Effector CD8-positive, alpha-beta T cell (primary cell): ENCODE results near the gene NTNG1.

ENCODE experiments used
- DNase-seq: peaks from one replicate; lab custom pipeline; 2025; lab: John Stamatoyannopoulos, UW

The NTNG1 gene

DNA sequence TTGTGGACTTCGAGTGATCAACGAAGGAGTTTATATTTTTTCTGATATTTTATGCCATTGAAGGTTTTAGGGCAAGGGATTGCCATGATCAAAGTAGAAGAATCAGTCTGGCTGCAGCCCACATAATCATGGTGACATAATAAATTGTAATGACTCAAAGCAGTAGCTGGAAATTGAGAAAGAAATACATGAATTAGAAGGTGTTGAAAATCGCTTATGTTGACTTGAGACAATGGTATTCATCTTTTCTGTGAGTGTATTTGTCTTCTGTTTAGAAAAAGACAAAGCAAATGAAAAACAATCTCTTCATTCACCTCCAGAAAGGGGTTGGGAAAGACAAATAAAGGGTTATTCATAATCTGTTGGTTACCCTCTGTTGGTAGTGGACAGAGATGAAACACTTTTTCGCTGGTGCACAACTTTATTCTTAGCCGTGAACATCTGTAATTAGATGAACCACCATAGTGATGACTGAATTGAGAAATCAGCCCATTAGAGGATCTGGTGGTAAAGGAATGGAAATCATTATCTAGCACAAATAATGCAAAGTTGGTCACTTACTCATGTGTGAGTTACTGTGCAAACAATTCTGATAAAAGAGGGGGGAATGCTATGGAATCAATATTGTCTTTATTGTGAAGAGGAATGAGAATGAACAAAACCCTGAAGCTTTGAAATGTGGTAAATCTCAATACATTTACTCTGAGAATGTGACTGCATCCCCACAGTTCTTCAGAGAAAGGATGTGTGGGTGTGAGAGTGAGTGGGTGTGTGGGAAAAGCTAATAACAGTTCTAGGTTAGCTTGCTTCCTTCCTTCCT, 121.8 kb downstream of the NTNG1 start:
- DNase-seq: no peak

DNA sequence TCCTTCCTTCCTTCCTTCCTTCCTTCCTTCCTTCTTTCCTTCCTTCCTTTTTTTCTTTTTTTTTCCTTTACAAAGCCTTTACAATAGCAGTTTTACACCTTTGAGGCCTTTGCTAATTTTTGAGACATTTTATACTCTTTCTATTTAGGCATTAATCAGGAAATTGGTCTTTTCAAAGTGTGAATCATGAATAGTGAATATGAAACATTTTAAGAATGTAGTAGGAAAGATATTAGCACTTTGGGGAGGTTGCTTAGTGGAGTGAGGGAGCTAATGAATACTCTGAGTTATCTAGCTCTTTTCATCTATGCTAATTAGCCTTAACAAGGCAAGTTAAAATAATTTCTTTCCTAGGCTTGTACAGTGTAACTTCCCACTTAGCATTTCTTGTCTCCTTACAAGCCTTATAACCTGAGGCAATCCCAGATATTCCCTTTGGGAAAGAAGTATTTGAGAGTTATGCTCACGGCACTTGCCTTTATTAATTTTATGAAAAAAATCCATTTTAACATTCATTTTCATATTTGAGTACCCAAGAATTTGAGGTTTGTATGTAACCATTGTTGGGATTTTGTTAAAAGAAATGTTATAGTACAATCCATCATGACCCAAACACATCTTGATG, 122.6 kb downstream of the NTNG1 start:
- DNase-seq: no peak

DNA sequence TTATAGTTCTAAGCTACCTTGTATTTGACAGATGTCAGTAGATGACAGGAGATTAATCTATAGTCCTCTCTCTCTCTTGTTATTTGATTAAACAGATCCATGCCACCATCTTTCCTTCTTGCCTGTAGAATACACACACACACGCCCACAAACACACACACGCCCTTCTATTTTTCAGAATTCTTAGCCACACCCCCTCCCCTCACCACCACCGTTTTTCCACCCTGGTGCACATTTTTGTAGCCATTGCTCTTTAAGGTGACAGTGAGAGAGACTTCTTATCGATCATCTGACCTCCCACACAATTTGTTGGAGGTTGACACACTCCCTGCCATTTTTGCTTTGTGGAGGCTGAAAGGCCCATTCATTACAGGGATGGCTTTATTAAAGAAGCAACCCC, 123.2 kb downstream of the NTNG1 start:
- DNase-seq: no peak

DNA sequence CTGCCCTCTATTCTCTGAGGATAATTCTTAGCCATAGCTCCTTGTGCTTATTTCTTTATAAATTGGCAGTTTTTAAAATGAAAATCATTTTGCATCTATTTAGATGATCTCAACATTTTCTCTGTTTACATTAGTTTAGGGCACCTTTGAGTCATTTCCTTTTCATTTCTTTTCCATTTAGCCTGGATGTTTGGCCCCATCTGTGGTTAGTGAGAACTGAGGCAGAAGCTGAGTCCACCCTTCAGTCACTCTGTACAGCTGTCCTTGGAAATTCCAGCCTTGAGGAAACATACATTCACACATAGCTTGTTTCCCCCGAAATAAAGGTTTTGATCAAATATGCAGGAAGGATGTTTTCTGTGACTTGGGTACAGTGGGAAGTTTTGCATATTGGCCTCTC, 123.7 kb downstream of the NTNG1 start:
- DNase-seq: no peak

DNA sequence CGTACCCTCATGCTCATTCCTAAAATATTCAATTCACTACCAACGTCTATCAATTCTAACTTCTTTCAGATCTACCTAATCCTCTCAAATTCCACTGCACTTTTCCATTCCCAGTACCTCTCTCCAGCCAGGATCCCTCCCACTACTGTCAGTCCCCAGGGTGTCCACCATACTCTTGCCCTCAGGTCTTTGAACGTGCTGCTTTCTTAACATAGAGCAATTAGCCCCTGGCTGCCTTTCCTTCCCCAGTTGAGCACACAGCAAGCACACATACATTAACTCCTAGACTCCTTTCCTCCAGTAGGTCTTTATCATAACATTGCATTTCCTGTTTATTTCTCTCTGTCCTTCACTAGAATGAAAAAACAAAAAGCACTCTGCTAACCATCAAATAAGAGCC, 126.7 kb downstream of the NTNG1 start:
- DNase-seq: no peak

DNA sequence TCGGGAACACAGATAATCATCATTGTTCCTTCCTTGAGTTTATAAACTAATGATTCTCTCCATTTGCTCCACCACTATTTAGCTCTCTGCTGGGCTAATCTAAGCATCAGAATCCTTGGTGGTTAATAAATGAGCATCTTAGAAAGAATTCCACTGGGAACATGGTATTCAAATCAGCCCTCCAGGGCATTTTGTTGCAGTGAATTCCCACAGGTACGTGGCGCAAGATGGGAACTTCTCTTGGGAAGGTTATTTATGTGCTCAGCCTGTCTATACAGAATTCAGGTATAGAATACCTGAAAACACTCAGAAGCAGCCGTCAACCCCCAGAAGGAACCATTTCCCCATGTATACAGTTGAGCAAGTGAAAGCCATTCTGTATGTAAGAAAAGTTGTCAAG, 131.5 kb downstream of the NTNG1 start:
- no peak for DNase-seq

DNA sequence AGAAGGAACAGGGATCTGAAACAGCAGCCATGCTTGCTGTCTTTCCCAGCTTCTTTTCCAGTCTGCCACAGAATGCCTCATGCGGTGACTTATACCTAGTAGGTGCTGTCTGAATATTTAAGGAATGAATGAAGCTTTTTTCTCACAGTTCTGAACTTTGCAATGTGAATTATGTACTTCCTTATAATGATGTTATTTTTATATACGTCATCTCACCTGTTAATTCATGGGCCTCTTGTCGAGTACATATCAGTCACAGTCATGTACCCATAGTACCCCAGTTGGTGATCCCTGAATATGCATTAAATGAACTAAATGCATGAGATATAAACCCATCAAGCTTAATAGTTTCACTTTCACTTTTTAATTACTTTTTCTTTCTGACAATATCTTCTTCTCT, 132.7 kb downstream of the NTNG1 start:
- no peak for DNase-seq

DNA sequence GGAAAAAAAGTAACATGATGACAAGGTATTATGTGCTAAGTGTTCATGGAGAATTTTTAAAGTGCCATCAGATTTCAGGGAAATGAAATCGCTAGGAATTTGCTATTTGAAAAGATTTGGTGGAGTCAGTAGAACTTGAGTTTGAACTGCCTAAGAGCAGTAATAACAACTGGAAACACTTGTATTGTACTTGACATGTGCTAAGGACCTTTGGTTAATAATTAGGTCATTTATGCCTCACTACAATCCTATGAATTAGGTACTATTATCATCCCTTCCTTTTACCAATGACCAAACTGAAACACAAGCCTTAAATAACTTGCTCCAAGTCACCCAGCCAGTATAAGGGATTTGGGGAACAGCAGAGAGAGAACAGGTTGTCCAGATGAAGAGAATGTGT, 133.4 kb downstream of the NTNG1 start:
- DNase-seq: no peak

DNA sequence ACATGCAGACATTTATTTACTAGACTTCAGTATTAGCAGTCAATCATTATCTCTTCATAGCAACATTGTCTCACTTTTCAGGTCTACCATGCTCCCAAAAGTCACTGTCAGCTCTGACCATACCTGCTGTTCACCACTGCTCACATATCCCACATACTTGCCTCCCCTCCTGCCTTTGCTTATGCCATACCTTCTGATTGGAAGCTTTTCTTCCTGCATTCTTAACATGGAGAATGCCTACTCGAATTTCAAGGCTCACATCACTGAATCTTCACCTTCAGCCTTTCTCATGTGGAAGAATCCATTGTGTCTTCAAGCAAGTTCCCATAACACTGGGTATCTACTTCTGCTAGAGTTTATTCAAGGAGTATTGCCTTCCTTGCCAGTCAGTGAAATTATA, 135.4 kb downstream of the NTNG1 start:
- no peak for DNase-seq

DNA sequence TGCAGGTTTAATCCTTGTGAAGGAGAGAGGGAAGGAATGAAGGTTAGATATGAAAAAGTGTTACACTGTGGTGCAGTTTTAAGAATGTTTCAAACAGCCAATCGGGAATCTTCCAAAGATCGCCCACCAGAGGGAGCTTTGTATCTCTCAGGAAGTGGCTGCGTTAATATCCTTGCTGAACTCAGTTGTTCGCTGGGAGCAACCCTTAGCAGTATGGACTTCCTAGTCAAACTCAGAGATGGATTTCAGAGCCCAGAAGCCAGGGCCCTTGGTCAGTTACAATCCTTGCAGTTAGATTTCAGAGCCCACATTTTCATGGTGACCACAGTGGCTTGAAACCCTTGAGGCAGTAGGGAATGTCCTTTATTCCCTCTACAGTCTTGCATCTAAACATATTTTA, 136.2 kb downstream of the NTNG1 start:
- no peak for DNase-seq

DNA sequence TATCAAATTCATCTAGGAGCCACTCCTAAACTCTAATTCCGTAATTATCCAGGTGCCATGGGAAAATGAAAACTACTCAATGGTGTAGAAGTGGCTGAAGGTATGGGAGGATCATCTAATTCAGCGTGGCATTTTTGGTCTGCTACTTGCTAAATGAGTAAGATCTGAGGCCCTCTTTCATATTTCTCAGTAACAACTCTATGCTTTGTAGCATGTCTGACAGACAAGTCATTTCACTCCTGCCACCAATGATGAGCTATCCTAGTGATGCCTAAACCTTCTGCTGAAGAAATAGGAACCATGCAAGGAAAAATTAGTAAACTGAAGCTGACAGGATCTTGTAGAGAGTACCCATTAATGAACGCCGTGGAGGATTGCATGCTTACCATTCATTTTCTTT, 145.3 kb downstream of the NTNG1 start:
- no peak for DNase-seq

DNA sequence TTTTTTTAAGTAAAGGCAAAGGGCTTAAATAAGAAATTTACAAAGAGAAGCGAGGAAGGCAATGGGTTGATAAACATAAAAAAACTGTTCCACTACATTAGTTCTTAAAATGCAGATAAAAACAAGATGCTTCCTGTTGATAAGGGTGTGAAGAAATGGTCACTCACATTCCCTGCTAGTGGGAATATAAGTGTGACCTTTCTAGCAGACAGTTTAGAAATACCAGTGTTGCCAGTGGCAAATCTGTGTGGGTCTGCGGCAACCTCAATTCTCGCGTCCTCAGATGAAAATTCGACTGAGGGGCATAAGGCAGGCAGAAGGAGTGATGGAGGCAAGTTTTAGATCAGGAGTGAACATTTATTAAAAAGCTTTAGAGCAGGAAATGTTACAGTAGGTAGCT, 151.1 kb downstream of the NTNG1 start:
- no peak for DNase-seq

DNA sequence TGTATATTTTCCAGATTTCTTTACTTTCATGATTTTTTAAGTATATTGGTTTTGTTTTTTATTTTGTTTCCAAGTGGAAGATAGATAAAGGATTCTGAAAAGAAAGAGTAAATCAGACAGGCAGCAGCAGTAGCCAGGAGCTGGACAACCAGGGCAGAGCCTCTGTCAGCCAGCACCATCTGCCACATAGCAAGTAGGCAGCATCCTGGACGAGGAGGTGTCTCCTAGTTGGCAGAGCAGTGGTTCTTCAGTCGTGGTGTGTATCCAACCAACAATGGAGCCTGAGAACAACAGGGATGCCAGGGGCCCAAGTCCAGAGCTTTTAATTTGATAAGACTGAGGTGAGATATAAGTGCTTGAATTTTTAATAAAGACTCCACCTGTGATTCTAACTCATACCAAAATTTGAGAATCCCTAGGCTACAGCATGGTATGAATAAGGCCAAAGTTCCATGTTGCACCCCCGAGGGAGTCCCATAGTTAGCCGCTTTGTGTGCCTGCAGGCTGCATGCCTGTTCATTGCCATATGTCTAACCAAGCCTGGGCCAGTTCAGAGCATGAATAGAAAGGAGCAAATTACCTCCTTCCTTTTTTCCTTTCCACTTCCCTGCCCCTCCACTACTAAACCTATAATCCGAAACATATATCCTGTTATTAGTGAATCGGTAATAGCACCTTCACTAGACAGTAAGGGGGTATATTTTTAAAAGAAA, 153.2 kb downstream of the NTNG1 start:
- DNase-seq: no peak

DNA sequence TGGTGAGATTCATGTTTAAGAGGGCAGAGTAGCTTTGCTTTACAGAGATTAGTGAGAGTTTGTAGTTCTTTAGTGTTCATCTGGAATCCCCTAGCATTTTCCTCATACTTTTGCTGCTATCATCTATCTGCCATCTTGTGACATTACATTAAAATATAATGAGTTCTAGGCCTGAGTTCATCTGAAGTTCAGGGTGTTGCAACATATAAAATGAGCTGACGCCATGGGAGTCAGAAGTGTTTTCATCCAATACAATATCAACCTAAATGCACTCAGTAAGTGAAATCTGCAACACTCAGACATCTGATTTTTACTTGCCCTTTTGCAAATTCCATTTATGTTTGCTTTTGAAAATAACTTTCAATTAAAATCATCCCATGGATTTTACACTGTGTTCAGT, 153.8 kb downstream of the NTNG1 start:
- DNase-seq: no peak

DNA sequence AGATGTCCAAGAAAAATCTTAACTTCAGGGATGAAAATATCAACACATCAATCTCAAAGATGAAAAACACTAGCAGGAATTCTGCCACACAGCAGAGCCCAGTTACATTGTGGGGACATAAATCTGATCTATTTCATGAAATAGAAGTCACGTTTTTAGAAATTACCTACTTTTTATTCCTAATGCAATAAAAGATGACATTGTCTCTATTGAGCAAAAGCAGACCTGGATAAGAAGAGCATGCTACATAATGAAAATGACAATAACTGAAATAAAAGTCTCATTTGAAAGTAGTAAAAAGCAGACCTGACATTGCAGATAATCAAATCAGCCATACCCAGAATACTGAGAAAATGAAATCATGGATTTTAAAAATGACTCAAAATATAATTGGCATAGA, 156.8 kb downstream of the NTNG1 start:
- DNase-seq: no peak

DNA sequence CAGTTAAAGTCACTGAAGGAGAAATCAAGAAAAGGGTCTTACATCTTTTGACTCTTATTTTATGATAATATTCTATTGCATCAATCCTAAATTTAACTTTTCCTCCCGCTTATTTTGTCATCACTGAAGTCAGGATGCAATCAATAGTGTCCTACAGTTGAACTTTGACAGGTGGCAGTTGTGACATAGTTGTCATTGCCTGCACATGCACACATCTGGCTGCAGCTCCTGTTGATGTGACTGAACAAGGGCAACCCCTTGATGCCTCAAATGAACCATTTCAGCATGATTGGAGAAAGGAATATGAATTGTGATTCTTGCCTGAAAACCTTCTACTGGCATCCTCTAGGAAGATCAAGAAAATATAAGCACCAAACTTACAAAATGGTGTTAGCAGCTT, 157.7 kb downstream of the NTNG1 start:
- DNase-seq: no peak

DNA sequence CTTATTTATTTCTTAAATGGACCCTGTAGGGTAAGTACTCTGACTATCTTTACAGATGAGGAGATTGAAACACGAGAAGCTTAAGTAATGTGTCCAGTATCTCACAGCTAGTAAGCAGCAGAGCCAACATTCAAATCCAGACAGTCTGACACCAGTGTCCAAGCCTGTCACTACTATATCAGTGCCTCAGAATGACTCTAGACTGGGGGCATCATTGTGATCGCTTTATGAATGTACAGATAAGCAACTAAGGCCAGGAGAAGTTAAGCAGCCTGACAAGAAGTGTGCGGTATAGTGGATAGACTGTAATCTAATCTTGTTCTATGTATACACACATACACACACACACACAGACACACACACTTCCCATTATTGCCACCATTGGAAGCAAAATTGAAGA, 158.7 kb downstream of the NTNG1 start:
- DNase-seq: no peak

DNA sequence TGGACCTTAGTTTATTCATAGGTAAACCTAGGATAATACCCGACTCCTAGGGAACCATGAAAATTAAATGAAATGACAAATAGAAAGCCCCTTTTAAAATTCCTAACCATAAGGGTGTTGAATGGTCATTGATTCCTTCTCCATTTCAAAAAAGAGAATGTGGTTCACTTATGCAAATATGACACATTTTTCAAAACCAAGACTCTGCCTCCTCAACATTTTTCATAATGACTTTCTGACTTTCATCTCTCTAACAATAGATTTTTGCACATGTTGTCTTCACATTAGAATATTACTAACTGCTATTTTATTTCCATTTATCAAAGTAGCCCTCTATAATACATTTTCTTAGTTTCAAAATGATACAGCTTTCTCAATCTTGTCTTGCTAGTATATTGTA, 169.1 kb downstream of the NTNG1 start:
- DNase-seq: no peak

DNA sequence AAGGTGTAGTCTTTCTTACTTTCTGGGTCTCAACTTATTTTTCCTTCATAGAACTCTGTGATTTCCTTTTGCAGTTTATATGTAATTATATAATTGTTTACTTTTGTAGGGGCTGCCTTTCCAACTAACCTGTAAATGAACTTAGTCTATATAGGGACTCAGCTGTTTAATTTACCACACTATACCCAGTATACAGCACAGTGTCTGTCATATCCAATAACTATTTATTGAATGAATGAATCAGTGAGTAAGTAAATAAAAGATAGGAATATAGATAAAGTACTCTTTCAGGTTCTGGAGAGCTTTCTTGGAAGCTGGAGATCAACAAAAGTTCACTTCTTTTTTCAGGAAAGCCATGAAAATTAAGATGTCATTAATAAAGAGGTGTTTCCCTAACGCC, 174.8 kb downstream of the NTNG1 start:
- no peak for DNase-seq

DNA sequence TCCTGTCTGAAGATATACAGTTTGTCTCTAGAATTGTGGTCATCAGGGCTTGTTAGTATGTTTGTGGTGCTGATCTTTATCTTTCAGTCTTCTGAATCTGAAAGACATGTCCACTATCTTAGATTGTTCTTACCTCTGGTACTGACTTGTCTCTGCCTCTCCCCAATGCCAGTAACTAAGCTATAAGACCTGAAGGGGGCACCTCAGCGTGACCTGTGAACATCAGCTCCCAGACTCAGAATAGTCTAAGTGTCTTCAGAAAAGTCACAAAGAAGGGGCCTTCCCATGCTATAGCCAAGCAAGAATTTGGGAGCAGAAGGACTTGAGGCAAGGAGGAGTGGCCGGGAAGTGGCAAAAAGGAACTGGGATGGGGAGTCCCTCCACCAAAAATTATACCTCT, 178.1 kb downstream of the NTNG1 start:
- no peak for DNase-seq

DNA sequence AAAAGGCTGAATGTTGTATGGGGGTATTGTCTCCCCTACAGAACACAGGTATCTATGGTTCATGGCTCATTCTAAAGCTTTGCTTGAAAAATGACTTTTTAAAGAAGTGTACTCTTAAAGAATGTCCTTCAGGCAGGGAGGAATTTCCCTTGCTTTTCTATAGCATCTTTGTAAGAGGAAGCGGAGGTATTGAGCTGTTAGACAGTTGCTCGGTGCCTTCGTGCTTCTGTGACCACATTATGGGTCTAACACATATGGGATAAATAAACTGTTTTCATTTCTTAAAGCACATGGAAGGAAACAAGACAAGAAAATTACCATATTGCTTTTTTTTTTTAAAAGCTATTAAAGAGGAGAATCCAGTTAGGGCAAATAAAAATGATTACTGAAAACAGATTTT, 182.9 kb downstream of the NTNG1 start:
- no peak for DNase-seq

DNA sequence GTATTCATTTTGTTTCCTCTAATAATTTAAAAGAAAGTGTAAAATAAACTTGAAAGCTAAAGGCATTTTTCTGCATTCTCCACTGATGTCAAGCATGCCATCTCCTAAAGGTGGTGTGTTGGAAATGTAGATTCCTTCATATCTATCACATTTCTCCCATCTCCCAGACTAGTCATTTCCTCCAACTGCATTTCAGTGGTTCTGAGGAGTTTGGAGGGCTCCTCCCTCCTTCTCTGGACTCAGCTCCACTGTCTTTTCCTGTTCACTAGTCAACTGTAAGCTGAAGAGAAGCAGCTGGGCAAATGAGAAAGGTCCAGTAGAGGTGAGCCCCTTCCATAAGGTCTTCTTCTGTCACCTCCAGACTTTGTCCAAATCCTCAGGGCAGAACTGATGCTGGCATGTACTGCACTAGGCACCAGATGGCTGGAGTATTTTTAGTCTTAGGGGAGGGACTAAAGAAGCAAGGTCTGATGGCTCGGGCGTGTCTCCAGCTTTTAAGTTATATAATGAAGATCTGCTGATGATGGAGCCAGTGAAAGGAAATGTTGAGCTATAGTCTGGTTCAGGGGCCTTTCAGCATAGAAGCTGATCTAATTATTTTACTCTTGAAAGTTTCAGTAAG, 186.1 kb downstream of the NTNG1 start:
- no peak for DNase-seq

DNA sequence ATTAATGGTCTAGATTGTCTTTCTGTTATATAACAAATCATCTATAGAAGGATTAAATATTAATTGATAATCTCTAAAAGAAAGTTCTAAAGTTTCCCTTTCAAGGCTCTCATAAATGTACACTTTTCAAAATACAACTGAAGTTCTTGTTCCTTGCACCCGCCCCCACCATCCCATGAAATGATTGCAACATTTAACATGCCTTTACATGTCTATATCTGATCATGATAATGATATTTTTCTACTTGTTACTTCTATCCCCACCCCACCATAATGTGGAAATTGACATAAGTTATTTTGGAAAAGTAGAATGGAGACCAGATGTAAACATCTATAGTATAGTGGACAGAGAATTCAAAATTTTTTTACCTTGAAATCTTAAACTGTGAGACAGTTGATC, 186.6 kb downstream of the NTNG1 start:
- DNase-seq: no peak
